Trophoblast cell (in vitro differentiated cells and primary cell): ENCODE results near the gene SOCS7.

Experiments used
- DNase-seq, 2 donors: peaks; one replicate each; pipeline ENCODE4 v3.0.0-alpha.2; 2016
- H2AFZ ChIP-seq: 2 replicates; pipeline ENCODE4 v1.6.1; 2013; ENCODE audit warnings: low read length, moderate library complexity, mild to moderate bottlenecking; ENCODE audit not compliant: insufficient read depth, poor library complexity
- H2AK5ac ChIP-seq: 2 replicates; pipeline ENCODE4 v1.6.1; 2013; ENCODE audit warnings: mild to moderate bottlenecking, low read length
- H2BK120ac ChIP-seq: 2 replicates; pipeline ENCODE4 v1.6.1; 2013; ENCODE audit warnings: low read length, mild to moderate bottlenecking, moderate library complexity; ENCODE audit not compliant: insufficient read depth, poor library complexity
- H2BK12ac ChIP-seq: 2 replicates; pipeline ENCODE4 v1.6.1; 2013; ENCODE audit warnings: mild to moderate bottlenecking, low read length, moderate library complexity
- H2BK5ac ChIP-seq: 2 replicates; pipeline ENCODE4 v1.6.1; 2013; ENCODE audit warnings: low read length, low read depth, moderate library complexity, mild to moderate bottlenecking; ENCODE audit not compliant: poor library complexity
- H3K14ac ChIP-seq: 2 replicates; pipeline ENCODE4 v1.6.1; 2013; ENCODE audit warnings: mild to moderate bottlenecking, low read length
- H3K18ac ChIP-seq: 2 replicates; pipeline ENCODE4 v1.6.1; 2013; ENCODE audit warnings: mild to moderate bottlenecking, low read length
- H3K23ac ChIP-seq: 2 replicates; pipeline ENCODE4 v1.6.1; 2013; ENCODE audit warnings: low read length
- H3K27ac ChIP-seq: 2 replicates; pipeline ENCODE4 v1.5.1; 2013; ENCODE audit warnings: low read depth, mild to moderate bottlenecking, inconsistent platforms, low read length, moderate library complexity
- H3K27me3 ChIP-seq: 2 replicates; pipeline ENCODE4 v1.6.1; 2013; ENCODE audit warnings: inconsistent platforms, mild to moderate bottlenecking, low read length, moderate library complexity; ENCODE audit not compliant: insufficient read depth
- H3K36me3 ChIP-seq, 2 experiments: 1 replicate in 1 of 2; 2 replicates in 1 of 2; pipeline ENCODE4 v1.6.1; 2013; ENCODE audit warnings: low read length in 2 of 2, mild to moderate bottlenecking in 2 of 2, moderate library complexity in 1 of 2; ENCODE audit not compliant: insufficient read depth in 2 of 2, control insufficient read depth in 1 of 2
- H3K4ac ChIP-seq: 2 replicates; pipeline ENCODE4 v1.6.1; 2013; ENCODE audit warnings: low read depth, mild to moderate bottlenecking, low read length, moderate library complexity
- H3K4me1 ChIP-seq, 2 experiments: 1 replicate in 1 of 2; 2 replicates in 1 of 2; pipeline ENCODE4 v1.6.1; 2013; ENCODE audit warnings: low read length in 2 of 2, mild to moderate bottlenecking in 2 of 2, moderate library complexity in 1 of 2; ENCODE audit not compliant: insufficient read depth in 2 of 2, control insufficient read depth in 1 of 2
- H3K4me2 ChIP-seq: 2 replicates; pipeline ENCODE4 v1.6.1; 2013; ENCODE audit warnings: inconsistent platforms, mild to moderate bottlenecking, low read length, moderate library complexity
- H3K4me3 ChIP-seq: 2 replicates; pipeline ENCODE4 v1.5.1; 2013; ENCODE audit warnings: mild to moderate bottlenecking, low read depth, low read length, inconsistent platforms
- H3K79me1 ChIP-seq: one replicate; pipeline ENCODE4 v1.6.1; 2013; ENCODE audit warnings: low read length
- H3K79me2 ChIP-seq: 2 replicates; pipeline ENCODE4 v1.6.1; 2013; ENCODE audit warnings: low read length, mild to moderate bottlenecking; ENCODE audit not compliant: control insufficient read depth, insufficient read depth, poor library complexity
- H3K9ac ChIP-seq: 2 replicates; pipeline ENCODE4 v1.6.1; 2013; ENCODE audit warnings: mild to moderate bottlenecking, low read length
- H3K9me3 ChIP-seq: 2 replicates; pipeline ENCODE4 v1.6.1; 2013; ENCODE audit warnings: low read depth, mild to moderate bottlenecking, control low read depth, inconsistent platforms, low read length; ENCODE audit not compliant: insufficient read depth
- H4K12ac ChIP-seq: 2 replicates; pipeline ENCODE4 v1.6.1; 2013; ENCODE audit warnings: low read depth, mild to moderate bottlenecking, low read length, moderate library complexity
- H4K8ac ChIP-seq: 2 replicates; pipeline ENCODE4 v1.6.1; 2013; ENCODE audit warnings: low read depth, mild to moderate bottlenecking, low read length, moderate library complexity
- H4K91ac ChIP-seq: one replicate; pipeline ENCODE4 v1.6.1; 2013; ENCODE audit warnings: low read depth, mild to moderate bottlenecking, low read length, moderate library complexity
- WGBS: extraction: QIAGEN DNeasy Blood & Tissue Kit; methylation state at CpG from one replicate; pipeline ENCODE4 v1.1.7; 2013; ENCODE audit warnings: missing lambda C conversion rate; ENCODE audit not compliant: insufficient read length, insufficient coverage; ENCODE audit errors: extremely low coverage; 5-methylcytosine and 5-hydroxymethylcytosine counted together

SOCS7 gene

GRCh38 chr17:38325221-38325851 lies 26.3 kb upstream of the SOCS7 start:
- Histone ChIP-seq H2BK5ac (no peak overlapping the region), H4K91ac (no peak overlapping the region), H3K23ac (no peak overlapping the region), H3K4me2 (no peak overlapping the region), H3K4me1 (peaks cover 10 to 18% of the 10 kb centered on the region in 2 experiments), H3K36me3 (peaks cover 6 to 12% of the 10 kb centered on the region in 2 experiments), H3K18ac (no peak overlapping the region), H3K27me3 (no peaks in the 10 kb centered on the region), H3K9ac (no peak overlapping the region), H2BK120ac (no peak overlapping the region), H4K8ac (no peak overlapping the region), H3K4ac (no peak overlapping the region), H3K79me1 (no peaks in the 10 kb centered on the region), H3K4me3 (no peak overlapping the region), H2AFZ (no peak overlapping the region), H2AK5ac (no peak overlapping the region), H3K27ac (no peak overlapping the region), H3K79me2 (no peaks in the 10 kb centered on the region), H3K9me3 (no peaks in the 10 kb centered on the region), H2BK12ac (no peak overlapping the region), H3K14ac (no peak overlapping the region), H4K12ac (no peak overlapping the region)
- no CpG with 5 or more reads among the region's 5 CpGs for WGBS
- no peak for DNase-seq

- Histone ChIP-seq H3K4me1 (peaks cover 3 to 7% of the 10 kb centered on the region in 2 experiments), H3K4me3 (no peak overlapping the region), H3K4ac (no peak overlapping the region), H4K8ac (no peak overlapping the region), H2AFZ (no peak overlapping the region), H2BK12ac (no peak overlapping the region), H3K18ac (no peak overlapping the region), H3K27me3 (no peaks in the 10 kb centered on the region), H3K4me2 (no peak overlapping the region), H3K9me3 (no peaks in the 10 kb centered on the region), H3K36me3 (peaks cover 6 to 12% of the 10 kb centered on the region in 2 experiments), H3K27ac (no peak overlapping the region), H3K79me2 (no peaks in the 10 kb centered on the region), H3K79me1 (no peaks in the 10 kb centered on the region), H4K91ac (no peak overlapping the region), H4K12ac (no peak overlapping the region), H2AK5ac (no peak overlapping the region), H3K14ac (no peak overlapping the region), H2BK120ac (no peak overlapping the region), H3K9ac (no peak overlapping the region), H2BK5ac (no peak overlapping the region), H3K23ac (no peak overlapping the region)
- no CpG with 5 or more reads among the region's 8 CpGs for WGBS
- no peak for DNase-seq
Observed at GRCh38 chr17:38326996-38327792, 24.4 kb upstream of the SOCS7 start.

GRCh38 chr17:38327936-38328335 lies 23.7 kb upstream of the SOCS7 start:
- Histone ChIP-seq H3K79me1 (no peaks in the 10 kb centered on the region), H3K9me3 (no peaks in the 10 kb centered on the region), H4K8ac (no peak overlapping the region), H3K27ac (no peak overlapping the region), H3K27me3 (no peaks in the 10 kb centered on the region), H3K4me2 (no peak overlapping the region), H2AFZ (no peak overlapping the region), H2BK12ac (no peak overlapping the region), H4K12ac (no peak overlapping the region), H2BK120ac (no peak overlapping the region), H3K79me2 (no peaks in the 10 kb centered on the region), H2AK5ac (no peak overlapping the region), H4K91ac (no peak overlapping the region), H2BK5ac (no peak overlapping the region), H3K4ac (no peak overlapping the region), H3K36me3 (peaks cover 3 to 7% of the 10 kb centered on the region in 2 experiments), H3K4me1 (peaks cover 3 to 7% of the 10 kb centered on the region in 2 experiments), H3K14ac (no peak overlapping the region), H3K4me3 (no peak overlapping the region), H3K9ac (no peak overlapping the region), H3K23ac (no peak overlapping the region), H3K18ac (no peak overlapping the region)
- no peak for DNase-seq
- no CpG with 5 or more reads among the region's 1 CpG for WGBS

GRCh38 chr17:38328620-38329019 lies 23.0 kb upstream of the SOCS7 start:
- Histone ChIP-seq H3K27ac (no peak overlapping the region), H2AFZ (no peak overlapping the region), H3K4me1 (peaks cover 3 to 7% of the 10 kb centered on the region in 2 experiments), H4K8ac (no peak overlapping the region), H2BK5ac (no peak overlapping the region), H3K23ac (no peak overlapping the region), H3K36me3 (peaks cover 0 to 3% of the 10 kb centered on the region in 2 experiments), H3K4me3 (no peak overlapping the region), H3K79me1 (no peaks in the 10 kb centered on the region), H2BK12ac (no peak overlapping the region), H4K12ac (no peak overlapping the region), H2BK120ac (no peak overlapping the region), H2AK5ac (no peak overlapping the region), H3K9me3 (no peaks in the 10 kb centered on the region), H3K79me2 (no peaks in the 10 kb centered on the region), H3K4me2 (no peak overlapping the region), H3K9ac (no peak overlapping the region), H3K18ac (no peak overlapping the region), H3K4ac (no peak overlapping the region), H4K91ac (no peak overlapping the region), H3K27me3 (no peaks in the 10 kb centered on the region), H3K14ac (no peak overlapping the region)
- no peak for DNase-seq
- no CpG with 5 or more reads among the region's 7 CpGs for WGBS
